Heart left ventricle (tissue), 16 donors: ENCODE measurements around the gene GOLGA8T. TPM values are rescaled to one million over a fixed set of nuclear protein-coding genes. Genes with fewer than 3 reads are reported as not detected.
A peak's percentile ranks its signal among the peaks of the same experiment; 100 is the strongest.
"Not testable (repeated sequence)": the region's sequence is repeated elsewhere in the genome, so short reads cannot be mapped to it uniquely, and the experiment has no call there.

Source experiments
- ATAC-seq, 4 donors: fragments of 200-7000 bp; cut with Tn5 transposase; one replicate each; pipeline ENCODE4 v1.9.1; 2020 to 2022; ENCODE audit warnings: moderate library complexity in 4 of 4, mild to moderate bottlenecking in 3 of 4, moderate number of reproducible peaks in 1 of 4
- DNase-seq, 5 donors: peaks; one replicate each; pipeline ENCODE4 v3.0.0-alpha.2; 2020
- H3K27ac ChIP-seq, 12 donors: fragments of 200-600 bp; sonication (generic) in 4 of 12; one replicate each; pipeline versions ENCODE4 v1.5.0 to v1.8.0; 2016 to 2022; ENCODE audit warnings: mild to moderate bottlenecking in 2 of 12
- H3K27me3 ChIP-seq, 9 donors: fragments of 200-600 bp; sonication (generic) in 2 of 9; one replicate each; pipeline versions ENCODE4 v1.5.1 to v1.8.0; 2016 to 2022; ENCODE audit warnings: mild to moderate bottlenecking in 3 of 9
- H3K36me3 ChIP-seq, 9 donors: fragments of 200-600 bp; sonication (generic) in 2 of 9; one replicate each; pipeline versions ENCODE4 v1.5.0 to v1.8.0; 2018 to 2022; ENCODE audit warnings: mild to moderate bottlenecking in 2 of 9
- H3K4me1 ChIP-seq, 12 donors: fragments of 200-600 bp; sonication (generic) in 4 of 12; one replicate each; pipeline versions ENCODE4 v1.5.0 to v1.8.0; 2016 to 2022; ENCODE audit warnings: mild to moderate bottlenecking in 3 of 12
- H3K4me3 ChIP-seq, 12 donors: fragments of 200-600 bp; sonication (generic) in 4 of 12; one replicate each; pipeline versions ENCODE4 v1.5.0 to v1.8.0; 2017 to 2022; ENCODE audit warnings: mild to moderate bottlenecking in 9 of 12, moderate library complexity in 4 of 12
- H3K9me3 ChIP-seq, 12 donors: fragments of 200-600 bp; sonication (generic) in 4 of 12; one replicate each; pipeline versions ENCODE4 v1.5.0 to v1.8.0; 2016 to 2022; ENCODE audit warnings: mild to moderate bottlenecking in 1 of 12
- WGBS, 4 donors: extraction: QIAGEN DNeasy Blood & Tissue Kit in 2 of 4; methylation state at CpG; one replicate each; pipeline versions ENCODE4 v1.1.5 to v1.1.7; 2013 to 2018; 5-methylcytosine and 5-hydroxymethylcytosine counted together
- intact Hi-C, 10 donors: fragments of 100-400 bp; cut with DNase I; formaldehyde crosslinking; loops; one replicate each; pipeline versions ENCODE4 v1.11.1 to v1.14.2; 2022
- long read RNA-seq, 3 donors: library from polyadenylated mRNA; unstranded; transcript quantifications; one replicate each; pipeline ENCODE4 v2.0.0, GENCODE V29; 2020 to 2021
- polyA plus RNA-seq, 2 donors: library from polyadenylated mRNA; stranded (reverse); fragments of 200-250 nt; gene quantifications; one replicate each; pipeline ENCODE4 v1.2.3, GENCODE V29; 2013
- total RNA-seq, 9 donors: library from RNA; depleted of rRNA in 2 of 9; stranded (reverse); fragments of >200 nt in 2 of 9; fragmentation: NEBNext Ultra II Directional in 3 of 9; extraction: Animal tissue kit (Norgen Biotek cat#: 25700) in 3 of 9; gene quantifications; one replicate each; pipeline versions ENCODE4 v1.1.0 to v1.2.4, GENCODE V29; 2016 to 2023
- TF ChIP-seq, protein P1 (sequence below), 12 donors: fragments of 200-600 bp; sonication (generic) in 4 of 12; IDR thresholded peaks; one replicate each; pipeline versions ENCODE4 v1.5.0 to v1.8.0; 2018 to 2022; ENCODE audit warnings: antibody characterized with exemption in 12 of 12, mild to moderate bottlenecking in 5 of 12
- donor health status: ischemic (EF 13 %, LVEDD 7.1; RV severe dilation, severe dysfunction).
- donor health status: healthy with polysubstance abuse.
- donor health status: DM: no; HTN: yes; CAD: no.
- donor health status: DM: no; HTN: no; CAD: no.
- donor health status: ischemic (EF 25% LVEDD 6.9; RV normal size, moderate dysfunction).
- donor health status: ischemic (EF 25% LVEDD 5.7; RV mildly dilated, moderate dysfunction).
- donor health status: healthy.
- donor health status: DM: yes; HTN: yes; CAD: no.
- donor health status: ischemic (EF 35%, LVEDD 5.7; RV mildly dilated, moderate dysfunction).
- donor health status: nonischemic (EF 11% LVEDD 7.7; RV severe dilation, severe dysfunction).
- donor health status: DM: yes; HTN: yes; CAD: no.
- donor health status: PGD.
- donor health status: ischemic (EF 29% LVEDD 5.4; RV normal size, mild dysfunction).
- donor health status: nonischemic (EF 23%, LVEDD 6.1; RV moderate dilation, normal function).

Gene GOLGA8T, protein sequence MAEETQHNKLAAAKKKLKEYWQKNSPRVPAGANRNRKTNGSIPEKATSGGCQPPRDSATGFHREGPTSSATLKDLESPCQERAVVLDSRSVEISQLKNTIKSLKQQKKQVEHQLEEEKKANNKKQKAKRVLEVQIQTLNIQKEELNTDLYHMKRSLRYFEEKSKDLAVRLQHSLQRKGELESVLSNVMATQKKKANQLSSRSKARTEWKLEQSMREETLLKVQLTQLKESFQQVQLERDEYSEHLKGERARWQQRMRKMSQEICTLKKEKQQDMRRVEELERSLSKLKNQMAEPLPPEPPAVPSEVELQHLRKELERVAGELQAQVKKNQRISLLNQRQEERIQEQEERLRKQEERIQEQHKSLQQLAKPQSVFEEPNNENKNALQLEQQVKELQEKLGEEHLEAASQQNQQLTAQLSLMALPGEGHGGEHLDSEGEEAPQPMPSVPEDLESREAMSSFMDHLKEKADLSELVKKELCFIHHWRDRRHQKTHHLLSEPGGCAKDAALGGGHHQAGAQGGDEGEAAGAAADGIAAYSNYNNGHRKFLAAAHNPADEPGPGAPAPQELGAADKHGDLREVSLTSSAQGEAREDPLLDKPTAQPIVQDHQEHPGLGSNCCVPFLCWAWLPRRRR
- 1 to 10 TPM in 1 of 9 donors, under 1 TPM in 6, not detected in 2; 0.28 to 2.2 (median 0.56) TPM for total RNA-seq
- polyA plus RNA-seq = under 1 TPM; 0.07 to 0.30 TPM
- long read RNA-seq, donor 1 = 0 reads
- long read RNA-seq, donor 2 = 0 reads
- long read RNA-seq, donor 3 = 0 reads

DNA sequence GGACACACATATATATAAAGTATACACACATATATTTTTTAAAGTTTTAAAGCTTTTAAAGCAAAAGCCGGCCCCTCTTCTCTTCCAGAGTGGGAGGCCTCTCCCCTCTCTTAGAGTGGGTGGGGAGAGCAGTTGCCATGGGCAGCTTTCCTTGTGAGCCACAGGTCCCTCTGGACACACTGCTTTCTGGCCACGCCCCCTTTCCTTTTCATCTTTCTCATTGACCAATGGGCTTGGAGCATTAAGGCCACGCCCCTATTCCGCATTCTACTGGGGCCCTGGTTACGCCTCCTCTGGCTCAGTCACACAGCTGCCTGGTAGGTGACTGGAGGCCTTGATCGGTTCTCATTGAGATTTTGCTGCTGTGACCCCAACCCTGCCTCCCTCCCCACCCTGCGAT lies at the start of gene GOLGA8T:
GOLGA8T (plus strand) TSS at position 301 of the 400 bp plus-strand sequence; CDS start at position 399, 98 bp downstream.
- WGBS, 4 donors = no CpG with 5 or more reads among the region's 7 CpGs
- H3K4me1 ChIP-seq, H3K27me3 ChIP-seq, H3K9me3 ChIP-seq, DNase-seq, H3K36me3 ChIP-seq, H3K4me3 ChIP-seq, ATAC-seq, intact Hi-C loops, H3K27ac ChIP-seq: not testable (repeated sequence)

DNA sequence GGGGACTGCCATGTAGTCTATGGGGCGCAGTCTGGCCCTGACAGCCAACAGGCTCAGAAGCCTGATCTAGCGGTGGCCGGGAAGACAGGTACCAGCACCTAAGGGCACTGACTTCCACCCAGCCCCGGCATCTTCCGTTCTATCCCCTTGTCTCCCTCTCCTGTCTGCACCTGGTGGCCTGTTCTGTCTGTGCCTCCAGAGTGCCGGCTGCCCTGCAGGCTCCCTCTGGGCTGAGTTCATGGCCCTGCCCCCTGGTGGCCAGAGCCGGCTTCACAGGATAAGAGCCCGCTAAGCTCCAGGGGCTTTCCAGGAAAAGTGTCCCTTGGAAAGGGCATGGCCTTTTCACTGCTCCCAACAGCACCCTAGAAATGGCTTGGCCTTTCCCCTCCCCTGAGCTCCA lies 37.0 kb upstream of the GOLGA8T start:
- H3K36me3 ChIP-seq, H3K4me1 ChIP-seq, intact Hi-C loops, H3K4me3 ChIP-seq, DNase-seq, H3K27ac ChIP-seq, H3K9me3 ChIP-seq, H3K27me3 ChIP-seq, ATAC-seq: not testable (repeated sequence)
- no CpG with 5 or more reads among the region's 8 CpGs for WGBS, 4 donors

DNA sequence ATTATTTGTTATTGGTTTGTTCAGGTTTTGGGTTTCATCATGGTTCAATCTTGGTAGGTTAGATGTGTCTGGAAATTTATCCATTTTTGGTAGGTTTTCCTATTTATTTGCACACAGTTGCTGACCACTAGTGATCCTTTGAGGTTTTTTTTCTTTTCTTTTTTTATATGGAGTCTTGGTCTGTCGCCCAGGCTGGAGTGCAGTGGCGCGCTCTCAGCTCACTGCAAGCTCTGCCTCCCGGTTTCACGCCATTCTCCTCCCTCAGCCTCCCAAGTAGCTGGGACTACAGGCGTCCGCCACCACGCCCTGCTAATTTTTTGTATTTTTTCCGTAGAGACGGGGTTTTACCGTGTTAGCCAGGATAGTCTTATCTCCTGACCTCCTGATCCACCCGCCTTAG lies 32.0 kb upstream of the GOLGA8T start:
- ATAC-seq, H3K4me1 ChIP-seq, H3K27ac ChIP-seq, intact Hi-C loops, H3K27me3 ChIP-seq, H3K36me3 ChIP-seq, H3K9me3 ChIP-seq, H3K4me3 ChIP-seq, DNase-seq: not testable (repeated sequence)
- no CpG with 5 or more reads among the region's 12 CpGs for WGBS, 4 donors

- WGBS, 4 donors = 1 to 15% (median 3%) methylated on average over 4 to 22 of the region's 42 CpGs; no CpG with 5 or more reads in 1 of the 4 donors
- DNase-seq, H3K4me1 ChIP-seq, intact Hi-C loops, H3K27me3 ChIP-seq, H3K36me3 ChIP-seq, H3K27ac ChIP-seq, H3K9me3 ChIP-seq: not testable (repeated sequence)
- peak overlapping the region in 10 of 12 donors; percentile 19 to 46 (median 33) for H3K4me3 ChIP-seq
- peak; percentile 58 to 83 (median 78) for ATAC-seq
Observed at GRCh38 chr15:30103941-30104507, 30.8 kb upstream of the GOLGA8T start.

DNA sequence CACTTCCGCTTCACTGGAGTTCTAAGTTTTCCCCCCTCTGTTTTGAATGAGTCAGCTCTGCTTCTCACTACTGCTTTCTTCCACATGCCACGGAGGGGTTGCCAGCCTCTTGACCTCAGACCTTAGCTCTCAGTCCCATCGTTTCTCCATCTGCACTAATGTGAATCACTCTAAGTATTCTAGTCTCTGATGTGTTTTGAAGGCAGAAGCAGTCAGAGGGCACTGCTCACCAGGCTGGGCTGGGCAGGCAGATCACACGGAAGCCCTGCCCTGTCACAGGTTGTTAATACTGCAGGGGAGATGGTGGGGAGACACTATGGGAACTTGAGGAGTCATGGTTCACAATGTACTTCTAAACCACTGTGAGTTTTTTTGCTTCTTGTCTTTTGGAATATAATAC lies 24.3 kb upstream of the GOLGA8T start:
- ATAC-seq = not testable (repeated sequence)

GRCh38 chr15:30130066-30130465 lies 4.8 kb upstream of the GOLGA8T start:
- intact Hi-C loops, H3K27ac ChIP-seq, H3K4me1 ChIP-seq, H3K36me3 ChIP-seq, DNase-seq, H3K27me3 ChIP-seq, ATAC-seq, H3K9me3 ChIP-seq, H3K4me3 ChIP-seq: not testable (repeated sequence)
- 0 to 8% (median 3%) methylated on average over 1 of the region's 2 CpGs for WGBS, 4 donors
- TF ChIP-seq, protein P1, sequence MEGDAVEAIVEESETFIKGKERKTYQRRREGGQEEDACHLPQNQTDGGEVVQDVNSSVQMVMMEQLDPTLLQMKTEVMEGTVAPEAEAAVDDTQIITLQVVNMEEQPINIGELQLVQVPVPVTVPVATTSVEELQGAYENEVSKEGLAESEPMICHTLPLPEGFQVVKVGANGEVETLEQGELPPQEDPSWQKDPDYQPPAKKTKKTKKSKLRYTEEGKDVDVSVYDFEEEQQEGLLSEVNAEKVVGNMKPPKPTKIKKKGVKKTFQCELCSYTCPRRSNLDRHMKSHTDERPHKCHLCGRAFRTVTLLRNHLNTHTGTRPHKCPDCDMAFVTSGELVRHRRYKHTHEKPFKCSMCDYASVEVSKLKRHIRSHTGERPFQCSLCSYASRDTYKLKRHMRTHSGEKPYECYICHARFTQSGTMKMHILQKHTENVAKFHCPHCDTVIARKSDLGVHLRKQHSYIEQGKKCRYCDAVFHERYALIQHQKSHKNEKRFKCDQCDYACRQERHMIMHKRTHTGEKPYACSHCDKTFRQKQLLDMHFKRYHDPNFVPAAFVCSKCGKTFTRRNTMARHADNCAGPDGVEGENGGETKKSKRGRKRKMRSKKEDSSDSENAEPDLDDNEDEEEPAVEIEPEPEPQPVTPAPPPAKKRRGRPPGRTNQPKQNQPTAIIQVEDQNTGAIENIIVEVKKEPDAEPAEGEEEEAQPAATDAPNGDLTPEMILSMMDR (IDR thresholded peaks at IDR 0.05) = peak in 3 of 12 donors; percentile 8 to 28 (median 28)

More for the DNA sequence above, 24.3 kb upstream of the GOLGA8T start:
- intact Hi-C loops, H3K4me1 ChIP-seq, DNase-seq, H3K27ac ChIP-seq, H3K4me3 ChIP-seq, H3K9me3 ChIP-seq, H3K36me3 ChIP-seq, H3K27me3 ChIP-seq: not testable (repeated sequence)
- WGBS, 4 donors = no CpG with 5 or more reads among the region's 4 CpGs

DNA sequence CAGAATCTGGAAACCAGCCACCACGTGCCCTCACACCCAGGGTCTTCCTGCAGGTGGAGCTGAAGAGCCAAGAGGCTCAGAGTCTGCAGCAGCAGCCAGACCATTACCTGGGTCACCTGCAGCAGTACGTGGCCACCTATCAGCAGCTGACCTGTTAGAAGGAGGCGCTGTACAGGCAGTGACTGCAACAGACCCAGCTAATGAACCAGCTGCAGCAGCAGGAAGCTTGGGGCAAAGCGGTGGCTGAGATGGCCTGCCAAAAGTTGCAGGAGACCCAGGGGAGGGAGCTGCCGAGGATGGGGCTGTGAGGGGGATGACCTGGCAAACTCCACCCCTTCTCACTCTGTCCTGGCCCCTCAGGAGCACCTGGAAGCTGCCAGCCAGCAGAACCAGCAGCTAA lies 8.4 kb downstream of the GOLGA8T start:
- WGBS, 4 donors = 55 to 74% methylated on average over 3 of the region's 5 CpGs; no CpG with 5 or more reads in 2 of the 4 donors
- H3K4me3 ChIP-seq, intact Hi-C loops: not testable (repeated sequence)

GRCh38 chr15:30149891-30150290 lies 15.0 kb downstream of the GOLGA8T start:
- ATAC-seq, H3K27ac ChIP-seq, H3K4me3 ChIP-seq, H3K9me3 ChIP-seq, DNase-seq, H3K36me3 ChIP-seq, H3K4me1 ChIP-seq, intact Hi-C loops, H3K27me3 ChIP-seq: not testable (repeated sequence)
- WGBS, 4 donors = no CpG with 5 or more reads among the region's 8 CpGs

More for the DNA sequence above, 8.4 kb downstream of the GOLGA8T start:
- DNase-seq, H3K36me3 ChIP-seq, ATAC-seq, H3K9me3 ChIP-seq, H3K4me1 ChIP-seq, H3K27me3 ChIP-seq, H3K27ac ChIP-seq: not testable (repeated sequence)

DNA sequence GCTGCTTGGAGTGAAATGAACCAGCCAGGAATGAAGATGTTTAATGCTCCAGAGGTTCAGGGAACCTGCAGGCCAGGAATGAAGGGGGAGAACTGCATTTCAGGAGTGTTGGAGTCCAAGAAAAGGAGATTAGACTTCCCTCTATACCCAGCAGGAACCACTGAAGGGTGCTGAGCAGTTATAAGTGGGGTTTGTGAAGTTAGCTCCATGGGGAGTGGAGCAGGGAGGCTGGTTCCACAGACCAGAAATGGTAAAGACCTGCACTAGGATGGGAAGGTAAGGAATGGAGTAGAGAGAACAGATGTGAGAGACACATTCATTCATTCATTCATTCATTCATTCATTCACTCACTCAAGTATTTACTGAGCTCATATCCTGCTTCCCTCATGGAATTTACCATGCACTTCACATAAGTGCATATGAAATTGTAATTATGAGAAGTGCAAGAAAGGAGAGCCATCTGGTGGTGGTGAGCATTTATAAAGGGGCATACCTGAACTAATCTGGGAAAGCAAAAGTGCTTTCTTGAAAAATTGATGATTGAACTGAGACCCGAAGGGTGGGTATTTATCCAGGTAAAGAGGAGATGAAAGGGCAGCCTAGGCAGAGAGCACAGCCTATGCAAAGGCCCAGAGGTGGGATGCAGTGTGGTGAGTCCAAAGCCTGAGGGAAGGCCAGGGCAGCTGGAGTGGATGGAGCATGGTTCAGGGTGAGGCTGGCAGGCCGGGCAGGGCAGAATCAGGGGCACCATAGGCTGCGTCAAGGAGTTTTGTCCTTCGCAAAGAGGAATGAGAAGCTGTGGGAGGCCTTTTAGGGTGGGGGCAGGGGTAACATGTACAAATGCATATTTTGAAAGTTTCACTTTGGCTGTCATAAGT lies 27.9 kb downstream of the GOLGA8T start:
- H3K9me3 ChIP-seq, H3K4me3 ChIP-seq, intact Hi-C loops, ATAC-seq, H3K4me1 ChIP-seq, H3K27ac ChIP-seq, H3K36me3 ChIP-seq, DNase-seq, H3K27me3 ChIP-seq: not testable (repeated sequence)
- WGBS, 4 donors = 69 to 77% (median 73%) methylated on average over 4 of the region's 4 CpGs
